C4-2B (cell line): Measurements from ENCODE around the gene MUC5B.

Experiments
- H3K27ac ChIP-seq: fragments of 450-650 bp; 2 replicates; pipeline ENCODE4 v1.5.1; 2017
- ZFX ChIP-seq: fragments of 450-650 bp; IDR thresholded peaks from 2 replicates; pipeline ENCODE4 v1.6.1; 2017
- TF ChIP-seq, protein P1 (sequence below): fragments of 450-650 bp; conservative IDR thresholded peaks from 2 replicates; pipeline ENCODE4 v1.5.1; 2017; ENCODE audit warnings: mild to moderate bottlenecking

Gene MUC5B

GRCh38 chr11:1198561-1199240 lies 24.2 kb upstream of the MUC5B start:
- H3K27ac ChIP-seq: no peak overlapping the region
- TF ChIP-seq, protein P1, sequence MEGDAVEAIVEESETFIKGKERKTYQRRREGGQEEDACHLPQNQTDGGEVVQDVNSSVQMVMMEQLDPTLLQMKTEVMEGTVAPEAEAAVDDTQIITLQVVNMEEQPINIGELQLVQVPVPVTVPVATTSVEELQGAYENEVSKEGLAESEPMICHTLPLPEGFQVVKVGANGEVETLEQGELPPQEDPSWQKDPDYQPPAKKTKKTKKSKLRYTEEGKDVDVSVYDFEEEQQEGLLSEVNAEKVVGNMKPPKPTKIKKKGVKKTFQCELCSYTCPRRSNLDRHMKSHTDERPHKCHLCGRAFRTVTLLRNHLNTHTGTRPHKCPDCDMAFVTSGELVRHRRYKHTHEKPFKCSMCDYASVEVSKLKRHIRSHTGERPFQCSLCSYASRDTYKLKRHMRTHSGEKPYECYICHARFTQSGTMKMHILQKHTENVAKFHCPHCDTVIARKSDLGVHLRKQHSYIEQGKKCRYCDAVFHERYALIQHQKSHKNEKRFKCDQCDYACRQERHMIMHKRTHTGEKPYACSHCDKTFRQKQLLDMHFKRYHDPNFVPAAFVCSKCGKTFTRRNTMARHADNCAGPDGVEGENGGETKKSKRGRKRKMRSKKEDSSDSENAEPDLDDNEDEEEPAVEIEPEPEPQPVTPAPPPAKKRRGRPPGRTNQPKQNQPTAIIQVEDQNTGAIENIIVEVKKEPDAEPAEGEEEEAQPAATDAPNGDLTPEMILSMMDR: no peak
- TF ChIP-seq ZFX: no peak

DNA sequence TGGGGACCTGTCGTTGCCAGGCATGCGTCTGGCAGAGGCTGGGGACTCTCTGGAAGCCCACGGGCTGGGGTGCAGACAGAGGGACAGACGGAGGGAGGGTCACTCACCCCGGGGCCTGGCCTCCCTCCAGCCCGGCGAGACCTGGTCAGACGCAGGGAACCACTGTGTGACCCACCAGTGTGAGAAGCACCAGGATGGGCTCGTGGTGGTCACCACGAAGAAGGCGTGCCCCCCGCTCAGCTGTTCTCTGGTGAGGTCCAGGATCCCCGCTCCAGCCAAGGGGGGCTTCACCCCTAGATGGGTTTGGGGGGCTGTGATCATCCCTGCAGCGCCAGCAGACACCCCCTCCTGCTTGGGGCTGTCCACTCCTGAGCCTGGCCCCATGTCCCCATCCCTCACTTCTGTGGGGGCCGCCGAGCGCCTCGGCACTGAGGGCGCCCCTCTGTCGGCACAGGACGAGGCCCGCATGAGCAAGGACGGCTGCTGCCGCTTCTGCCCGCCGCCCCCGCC lies 23.6 kb upstream of the MUC5B start:
- no peak overlapping the region for H3K27ac ChIP-seq
- no peak for TF ChIP-seq ZFX
- TF ChIP-seq, protein P1: no peak

DNA sequence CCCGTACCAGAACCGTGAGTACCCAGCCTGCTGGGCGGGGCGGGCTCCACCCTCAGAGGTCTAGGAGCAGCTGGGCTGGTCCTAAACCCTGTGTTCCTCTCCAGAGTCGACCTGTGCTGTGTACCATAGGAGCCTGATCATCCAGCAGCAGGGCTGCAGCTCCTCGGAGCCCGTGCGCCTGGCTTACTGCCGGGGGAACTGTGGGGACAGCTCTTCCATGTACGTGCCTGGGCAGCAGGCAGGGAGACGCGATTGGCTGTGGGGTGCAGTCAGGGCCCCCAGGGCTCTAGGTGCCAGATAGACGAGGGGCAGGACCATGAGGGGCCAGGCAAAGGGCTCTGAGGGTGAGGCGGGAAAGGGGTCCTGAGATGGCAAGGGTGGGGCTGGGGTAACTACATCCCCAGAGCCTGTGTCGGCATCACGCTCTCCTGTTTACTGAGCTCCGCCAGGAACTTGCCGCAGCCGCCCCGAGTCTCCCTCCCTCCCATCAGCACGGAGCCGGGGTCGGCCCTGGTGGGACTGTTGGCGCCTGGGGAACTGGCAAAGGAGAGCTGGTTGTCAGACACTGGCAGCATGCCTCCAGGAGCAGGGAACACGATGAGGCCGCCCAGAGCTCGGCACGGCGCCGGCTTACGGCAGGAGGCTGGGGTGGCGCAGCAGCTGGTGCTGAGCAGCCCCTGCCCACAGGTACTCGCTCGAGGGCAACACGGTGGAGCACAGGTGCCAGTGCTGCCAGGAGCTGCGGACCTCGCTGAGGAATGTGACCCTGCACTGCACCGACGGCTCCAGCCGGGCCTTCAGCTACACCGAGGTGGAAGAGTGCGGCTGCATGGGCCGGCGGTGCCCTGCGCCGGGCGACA lies 22.9 kb upstream of the MUC5B start:
- H3K27ac ChIP-seq: no peak overlapping the region
- TF ChIP-seq, protein P1: no peak
- TF ChIP-seq ZFX: no peak

DNA sequence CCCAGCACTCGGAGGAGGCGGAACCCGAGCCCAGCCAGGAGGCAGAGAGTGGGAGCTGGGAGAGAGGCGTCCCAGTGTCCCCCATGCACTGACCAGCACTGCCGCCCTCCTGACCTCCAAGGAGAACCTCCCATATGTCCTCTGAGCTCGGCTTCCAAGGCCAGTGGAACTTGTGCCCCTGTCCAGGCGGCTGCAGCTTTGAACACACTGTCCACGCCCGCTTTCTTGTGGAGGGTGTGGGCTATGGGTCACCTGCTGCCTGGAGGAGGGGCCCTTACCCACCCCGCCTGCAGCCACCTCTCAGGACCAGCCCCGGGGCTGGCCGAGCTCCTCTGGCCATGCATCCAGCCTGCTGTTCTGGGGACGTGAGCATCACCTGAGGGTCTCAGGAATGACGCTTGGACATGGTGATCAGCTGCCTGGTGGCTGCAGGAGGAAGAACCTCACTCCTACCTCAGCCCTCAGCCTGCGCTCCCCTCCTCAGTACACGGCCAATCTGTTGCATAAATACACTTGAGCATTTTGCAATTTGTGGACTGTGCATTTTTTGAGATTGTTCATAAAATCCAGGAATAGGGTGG lies 22.2 kb upstream of the MUC5B start:
- no peak for TF ChIP-seq ZFX
- TF ChIP-seq, protein P1: no peak
- no peak overlapping the region for H3K27ac ChIP-seq

- TF ChIP-seq ZFX: no peak
- TF ChIP-seq, protein P1: no peak
- H3K27ac ChIP-seq: no peak overlapping the region
Observed at GRCh38 chr11:1201395-1202153, 21.3 kb upstream of the MUC5B start.

- TF ChIP-seq, protein P1: no peak
- no peak for TF ChIP-seq ZFX
- no peak overlapping the region for H3K27ac ChIP-seq
Observed at GRCh38 chr11:1202154-1202775, 20.6 kb upstream of the MUC5B start.
